IPS-15b (cell line): ENCODE measurements around the gene DOCK8.

ENCODE experiments used
- H3K27me3 ChIP-seq: one replicate; pipeline ENCODE4 v1.6.1; 2013; ENCODE audit warnings: low read length; ENCODE audit not compliant: control insufficient read depth, insufficient read depth
- H3K36me3 ChIP-seq: one replicate; pipeline ENCODE4 v1.6.1; 2013; ENCODE audit warnings: low read length; ENCODE audit not compliant: control insufficient read depth, insufficient read depth
- H3K4me1 ChIP-seq: one replicate; pipeline ENCODE4 v1.6.1; 2013; ENCODE audit warnings: mild to moderate bottlenecking, low read length; ENCODE audit not compliant: control insufficient read depth, insufficient read depth
- H3K4me3 ChIP-seq: one replicate; pipeline ENCODE4 v1.5.1; 2013; ENCODE audit warnings: low read depth, low read length
- H3K9ac ChIP-seq: one replicate; pipeline ENCODE4 v1.6.1; 2013; ENCODE audit warnings: low read depth, mild to moderate bottlenecking, low read length
- H3K9me3 ChIP-seq: one replicate; pipeline ENCODE4 v1.6.1; 2013; ENCODE audit warnings: mild to moderate bottlenecking, low read length; ENCODE audit not compliant: control insufficient read depth, insufficient read depth

DOCK8 gene

GRCh38 chr9:257957-258356 is 43.3 kb downstream of the DOCK8 start:
- H3K27me3 ChIP-seq: no peaks in the 10 kb centered on the region
- H3K36me3 ChIP-seq: no peaks in the 10 kb centered on the region
- H3K4me1 ChIP-seq: peaks cover 3% of the 10 kb centered on the region
- H3K9me3 ChIP-seq: no peaks in the 10 kb centered on the region
- H3K9ac ChIP-seq: no peak overlapping the region
- no peak overlapping the region for H3K4me3 ChIP-seq

GRCh38 chr9:259405-260404 is 45.0 kb downstream of the DOCK8 start:
- no peaks in the 10 kb centered on the region for H3K36me3 ChIP-seq
- no peak overlapping the region for H3K4me3 ChIP-seq
- H3K9me3 ChIP-seq: no peaks in the 10 kb centered on the region
- H3K27me3 ChIP-seq: no peaks in the 10 kb centered on the region
- no peaks in the 10 kb centered on the region for H3K4me1 ChIP-seq
- H3K9ac ChIP-seq: no peak overlapping the region

GRCh38 chr9:264231-264630 is 49.6 kb downstream of the DOCK8 start:
- Histone ChIP-seq H3K27me3 (no peaks in the 10 kb centered on the region), H3K36me3 (no peaks in the 10 kb centered on the region), H3K9me3 (no peaks in the 10 kb centered on the region), H3K9ac (no peak overlapping the region), H3K4me1 (no peaks in the 10 kb centered on the region), H3K4me3 (no peak overlapping the region)

GRCh38 chr9:265209-265870 is 50.7 kb downstream of the DOCK8 start:
- Histone ChIP-seq H3K36me3 (no peaks in the 10 kb centered on the region), H3K9me3 (no peaks in the 10 kb centered on the region), H3K4me1 (no peaks in the 10 kb centered on the region), H3K4me3 (no peak overlapping the region), H3K27me3 (no peaks in the 10 kb centered on the region), H3K9ac (no peak overlapping the region)

GRCh38 chr9:266228-266627 is 51.6 kb downstream of the DOCK8 start:
- Histone ChIP-seq H3K27me3 (no peaks in the 10 kb centered on the region), H3K4me3 (no peak overlapping the region), H3K9ac (no peak overlapping the region), H3K36me3 (no peaks in the 10 kb centered on the region), H3K9me3 (no peaks in the 10 kb centered on the region), H3K4me1 (no peaks in the 10 kb centered on the region)

GRCh38 chr9:268616-269015 is 54.0 kb downstream of the DOCK8 start:
- H3K27me3 ChIP-seq: no peaks in the 10 kb centered on the region
- H3K4me3 ChIP-seq: no peak overlapping the region
- no peaks in the 10 kb centered on the region for H3K9me3 ChIP-seq
- H3K36me3 ChIP-seq: no peaks in the 10 kb centered on the region
- no peaks in the 10 kb centered on the region for H3K4me1 ChIP-seq
- H3K9ac ChIP-seq: no peak overlapping the region

GRCh38 chr9:269081-269711 is 54.5 kb downstream of the DOCK8 start:
- no peaks in the 10 kb centered on the region for H3K27me3 ChIP-seq
- no peaks in the 10 kb centered on the region for H3K4me1 ChIP-seq
- no peaks in the 10 kb centered on the region for H3K36me3 ChIP-seq
- no peaks in the 10 kb centered on the region for H3K9me3 ChIP-seq
- H3K4me3 ChIP-seq: no peak overlapping the region
- no peak overlapping the region for H3K9ac ChIP-seq

GRCh38 chr9:270657-271237 is 56.1 kb downstream of the DOCK8 start:
- no peak overlapping the region for H3K9ac ChIP-seq
- no peaks in the 10 kb centered on the region for H3K27me3 ChIP-seq
- H3K4me3 ChIP-seq: no peak overlapping the region
- no peaks in the 10 kb centered on the region for H3K9me3 ChIP-seq
- no peaks in the 10 kb centered on the region for H3K36me3 ChIP-seq
- H3K4me1 ChIP-seq: no peaks in the 10 kb centered on the region

- Histone ChIP-seq H3K9ac (no peak overlapping the region), H3K9me3 (no peaks in the 10 kb centered on the region), H3K27me3 (no peaks in the 10 kb centered on the region), H3K36me3 (no peaks in the 10 kb centered on the region), H3K4me1 (no peaks in the 10 kb centered on the region), H3K4me3 (no peak overlapping the region)
Observed at GRCh38 chr9:272251-273213, 57.9 kb downstream of the DOCK8 start.

GRCh38 chr9:274406-274805 is 59.7 kb downstream of the DOCK8 start:
- no peak overlapping the region for H3K4me3 ChIP-seq
- H3K9ac ChIP-seq: no peak overlapping the region
- H3K4me1 ChIP-seq: no peaks in the 10 kb centered on the region
- no peaks in the 10 kb centered on the region for H3K36me3 ChIP-seq
- no peaks in the 10 kb centered on the region for H3K27me3 ChIP-seq
- H3K9me3 ChIP-seq: no peaks in the 10 kb centered on the region
